Hypothalamus (tissue), 51 donors: ENCODE results near the gene INTS6L.

Source experiments
- DNase-seq, 51 donors: peaks; one replicate each; lab custom pipeline; 2025; lab: John Stamatoyannopoulos, UW

Gene INTS6L

GRCh38 chrX:135521405-135522131, 1.1 kb downstream of the INTS6L start:
- peak; percentile 6 to 87 (median 65) for DNase-seq

DNA sequence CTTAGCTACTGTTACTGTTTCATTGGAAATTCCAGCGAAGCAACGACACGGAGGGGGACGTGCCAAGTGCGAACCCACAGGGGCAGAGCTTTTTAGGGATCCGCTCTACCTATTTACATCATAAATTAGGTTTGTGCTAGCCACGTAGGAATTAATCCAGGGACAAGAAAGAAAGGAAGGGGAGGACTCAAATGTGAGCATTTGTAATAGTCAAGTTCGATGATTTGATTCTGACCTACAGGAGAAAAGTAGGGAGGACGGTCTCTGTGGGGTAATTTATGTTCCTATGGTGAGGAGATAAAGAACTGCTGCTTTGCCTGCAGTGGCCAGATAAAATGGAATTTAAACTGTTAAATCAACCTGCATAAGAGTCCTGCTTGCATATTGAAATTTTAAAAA, 1.7 kb downstream of the INTS6L start:
- DNase-seq, result peak in 1 of 51 donors; percentile 20

- peak in 2 of 51 donors; percentile 1 to 6 for DNase-seq
These were observed 2.6 kb downstream of the INTS6L start for GRCh38 chrX:135522878-135523693.

GRCh38 chrX:135528254-135528653, 7.8 kb downstream of the INTS6L start:
- no peak for DNase-seq

GRCh38 chrX:135528756-135529155, 8.3 kb downstream of the INTS6L start:
- DNase-seq, result no peak

DNA sequence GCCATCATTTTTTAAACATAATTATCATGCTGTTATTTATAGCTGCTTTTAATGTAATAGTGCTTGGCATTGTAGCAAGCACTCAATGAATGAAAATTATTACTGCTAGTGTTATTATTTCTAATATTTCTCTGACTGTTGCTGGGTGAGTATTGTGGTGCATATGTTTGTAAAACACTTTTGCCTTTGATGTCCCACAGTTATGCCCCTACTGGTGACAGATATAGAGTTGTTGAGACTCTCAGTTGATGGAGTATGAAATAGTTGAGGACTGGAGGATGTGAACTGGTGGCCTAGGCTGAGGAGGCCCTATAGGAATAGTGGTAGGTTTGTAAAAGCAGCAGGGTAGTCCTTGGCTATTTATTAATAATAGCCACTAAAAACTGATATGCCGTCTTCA, 9.6 kb downstream of the INTS6L start:
- no peak for DNase-seq

- DNase-seq, result no peak
These were observed 11.4 kb downstream of the INTS6L start for GRCh38 chrX:135531813-135532212.

GRCh38 chrX:135535077-135535940, 14.8 kb downstream of the INTS6L start:
- no peak for DNase-seq

DNA sequence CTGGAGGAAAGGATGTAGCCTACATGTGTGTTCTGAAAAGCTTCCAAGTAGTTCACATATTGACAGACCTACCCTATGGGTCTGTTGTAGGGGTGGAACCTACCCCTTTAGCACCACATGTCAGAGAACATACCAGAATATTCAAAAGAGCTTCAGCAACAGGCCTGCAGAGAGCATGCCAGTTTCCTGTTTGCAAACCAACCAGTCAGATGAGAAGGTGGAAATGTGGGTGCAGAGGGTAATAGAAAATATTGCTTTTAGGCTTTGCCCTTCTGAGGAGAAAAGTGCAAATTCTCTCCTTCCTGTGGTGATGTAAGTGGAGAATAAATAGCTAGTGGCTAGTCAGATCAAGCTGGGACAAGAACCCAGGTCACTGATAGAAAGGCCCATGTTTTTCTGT, 16.4 kb downstream of the INTS6L start:
- no peak for DNase-seq

- no peak for DNase-seq
These were observed 20.9 kb downstream of the INTS6L start for GRCh38 chrX:135541351-135541750.

GRCh38 chrX:135543172-135543571, 22.7 kb downstream of the INTS6L start:
- no peak for DNase-seq

DNA sequence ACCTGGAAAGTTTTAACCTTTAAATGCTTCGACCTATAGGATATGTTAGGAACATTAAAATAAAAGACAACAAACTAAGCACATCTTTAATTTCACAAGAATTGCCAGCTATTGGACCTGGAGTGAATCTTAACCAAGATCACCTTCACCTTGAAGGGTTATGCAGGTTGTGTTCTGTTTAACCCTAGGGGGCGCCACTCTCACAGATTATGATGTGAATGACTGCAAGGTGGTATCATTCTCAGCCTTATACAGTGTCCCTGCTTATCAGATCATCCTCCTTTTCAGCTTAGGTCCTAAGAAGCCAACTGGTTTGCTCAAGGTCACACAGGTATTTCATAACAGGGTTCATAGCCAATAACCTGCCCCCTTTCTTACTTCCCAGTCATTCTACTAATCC, 23.5 kb downstream of the INTS6L start:
- DNase-seq, result no peak

- no peak for DNase-seq
These were observed 24.0 kb downstream of the INTS6L start for GRCh38 chrX:135544338-135544948.

GRCh38 chrX:135547767-135548166, 27.3 kb downstream of the INTS6L start:
- no peak for DNase-seq

DNA sequence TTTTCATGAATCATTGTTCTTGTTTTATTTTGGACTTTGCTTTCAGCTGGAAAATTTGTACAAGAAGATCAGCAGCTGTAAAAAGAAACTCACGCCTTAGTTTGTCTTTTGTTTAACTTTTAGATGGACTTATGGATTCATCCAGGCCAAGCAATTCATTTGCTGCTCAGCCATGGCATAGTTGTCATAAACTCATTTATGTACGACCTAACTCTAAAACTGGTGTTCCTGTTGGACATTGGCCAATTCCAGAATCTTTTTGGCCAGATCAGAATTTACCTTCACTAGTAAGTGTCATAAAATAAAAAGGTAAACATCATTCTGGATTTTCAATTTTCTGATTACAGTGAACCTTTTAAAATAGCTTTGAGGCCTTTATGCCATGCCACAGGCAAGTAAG, 29.1 kb downstream of the INTS6L start:
- no peak for DNase-seq

GRCh38 chrX:135556055-135556454, 35.6 kb downstream of the INTS6L start:
- no peak for DNase-seq

GRCh38 chrX:135557344-135557743, 36.9 kb downstream of the INTS6L start:
- no peak for DNase-seq

- DNase-seq, result no peak
These were observed 52.0 kb downstream of the INTS6L start for GRCh38 chrX:135572436-135572835.

DNA sequence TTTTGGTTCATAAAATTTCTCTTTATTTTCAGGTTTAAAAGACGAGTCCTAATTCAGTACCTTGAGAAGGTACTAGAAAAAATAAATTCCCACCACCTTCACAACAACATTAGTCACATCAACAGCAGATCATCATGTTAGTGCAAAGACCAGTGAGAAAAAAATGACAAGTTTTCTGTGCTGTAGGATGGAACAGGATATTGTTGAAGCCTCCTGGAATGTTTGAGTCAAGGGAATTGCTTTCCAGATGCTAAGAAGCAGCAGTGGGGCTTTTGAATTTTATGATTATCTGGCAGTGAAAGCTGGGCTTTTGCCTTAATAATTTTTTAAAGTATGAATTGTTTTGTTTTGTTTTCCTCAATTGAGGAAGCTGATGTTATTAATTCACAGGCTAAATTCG, 61.0 kb downstream of the INTS6L start:
- DNase-seq, result no peak

GRCh38 chrX:135585153-135585552, 64.7 kb downstream of the INTS6L start:
- DNase-seq, result no peak

- no peak for DNase-seq
These were observed 71.4 kb downstream of the INTS6L start for GRCh38 chrX:135591871-135592270.
